ENCODE results near the gene ATP1A4.

ATP1A4 gene

GRCh38 chr1:160193091-160193819 lies 41.9 kb downstream of the ATP1A4 start (continued):
- TF ChIP-seq, protein P1, sequence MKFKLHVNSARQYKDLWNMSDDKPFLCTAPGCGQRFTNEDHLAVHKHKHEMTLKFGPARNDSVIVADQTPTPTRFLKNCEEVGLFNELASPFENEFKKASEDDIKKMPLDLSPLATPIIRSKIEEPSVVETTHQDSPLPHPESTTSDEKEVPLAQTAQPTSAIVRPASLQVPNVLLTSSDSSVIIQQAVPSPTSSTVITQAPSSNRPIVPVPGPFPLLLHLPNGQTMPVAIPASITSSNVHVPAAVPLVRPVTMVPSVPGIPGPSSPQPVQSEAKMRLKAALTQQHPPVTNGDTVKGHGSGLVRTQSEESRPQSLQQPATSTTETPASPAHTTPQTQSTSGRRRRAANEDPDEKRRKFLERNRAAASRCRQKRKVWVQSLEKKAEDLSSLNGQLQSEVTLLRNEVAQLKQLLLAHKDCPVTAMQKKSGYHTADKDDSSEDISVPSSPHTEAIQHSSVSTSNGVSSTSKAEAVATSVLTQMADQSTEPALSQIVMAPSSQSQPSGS (tag by site-specific recombination; IDR thresholded peaks at IDR 0.05; ENCODE audit: low read depth), result peak; percentile 80
- TF ChIP-seq ZNF544 (tag by site-specific recombination; IDR thresholded peaks at IDR 0.05) (no peak), KLF16 (tag by site-specific recombination; IDR thresholded peaks at IDR 0.05) (no peak), ZNF266 (tag by site-specific recombination; IDR thresholded peaks at IDR 0.05; ENCODE audit: low read depth) (no peak), ZNF174 (tag by site-specific recombination; IDR thresholded peaks at IDR 0.05) (no peak), PRDM1 (tag by site-specific recombination; IDR thresholded peaks at IDR 0.05) (no peak), ZNF777 (tag by site-specific recombination; IDR thresholded peaks at IDR 0.05; ENCODE audit: borderline replicate concordance) (no peak), ZNF121 (tag by site-specific recombination; IDR thresholded peaks at IDR 0.05) (no peak), GLI4 (tag by site-specific recombination; IDR thresholded peaks at IDR 0.05) (no peak), ZNF785 (tag by site-specific recombination; IDR thresholded peaks at IDR 0.05) (no peak), ZNF660 (tag by site-specific recombination; IDR thresholded peaks at IDR 0.05) (no peak), ZNF302 (tag by site-specific recombination; IDR thresholded peaks at IDR 0.05; ENCODE audit: low read depth) (no peak), BCL11B (tag by site-specific recombination; IDR thresholded peaks at IDR 0.05; ENCODE audit: low read depth) (peak; percentile 72), OVOL3 (tag by site-specific recombination; IDR thresholded peaks at IDR 0.05) (no peak), WT1 (tag by site-specific recombination; IDR thresholded peaks at IDR 0.05) (peak; percentile 30; the same call in 1 of the 2 replicates), ZNF146 (tag by site-specific recombination; IDR thresholded peaks at IDR 0.05) (no peak), ZNF223 (tag by site-specific recombination; IDR thresholded peaks at IDR 0.05) (no peak), AEBP2 (tag by site-specific recombination; IDR thresholded peaks at IDR 0.05; ENCODE audit: borderline replicate concordance) (no peak), PRDM4 (tag by site-specific recombination; IDR thresholded peaks at IDR 0.05) (no peak), ZNF488 (tag by site-specific recombination; IDR thresholded peaks at IDR 0.05) (no peak), TRIM28 (IDR thresholded peaks at IDR 0.05; ENCODE audit: borderline replicate concordance, low read length) (peak; percentile 42; the same call in 1 of the 2 replicates)
- TF ChIP-seq, protein P2, sequence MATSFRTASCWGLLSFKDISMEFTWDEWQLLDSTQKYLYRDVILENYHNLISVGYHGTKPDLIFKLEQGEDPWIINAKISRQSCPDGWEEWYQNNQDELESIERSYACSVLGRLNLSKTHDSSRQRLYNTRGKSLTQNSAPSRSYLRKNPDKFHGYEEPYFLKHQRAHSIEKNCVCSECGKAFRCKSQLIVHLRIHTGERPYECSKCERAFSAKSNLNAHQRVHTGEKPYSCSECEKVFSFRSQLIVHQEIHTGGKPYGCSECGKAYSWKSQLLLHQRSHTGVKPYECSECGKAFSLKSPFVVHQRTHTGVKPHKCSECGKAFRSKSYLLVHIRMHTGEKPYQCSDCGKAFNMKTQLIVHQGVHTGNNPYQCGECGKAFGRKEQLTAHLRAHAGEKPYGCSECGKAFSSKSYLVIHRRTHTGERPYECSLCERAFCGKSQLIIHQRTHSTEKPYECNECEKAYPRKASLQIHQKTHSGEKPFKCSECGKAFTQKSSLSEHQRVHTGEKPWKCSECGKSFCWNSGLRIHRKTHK (tag by site-specific recombination; IDR thresholded peaks at IDR 0.05), result no peak
- TF ChIP-seq, protein P3, sequence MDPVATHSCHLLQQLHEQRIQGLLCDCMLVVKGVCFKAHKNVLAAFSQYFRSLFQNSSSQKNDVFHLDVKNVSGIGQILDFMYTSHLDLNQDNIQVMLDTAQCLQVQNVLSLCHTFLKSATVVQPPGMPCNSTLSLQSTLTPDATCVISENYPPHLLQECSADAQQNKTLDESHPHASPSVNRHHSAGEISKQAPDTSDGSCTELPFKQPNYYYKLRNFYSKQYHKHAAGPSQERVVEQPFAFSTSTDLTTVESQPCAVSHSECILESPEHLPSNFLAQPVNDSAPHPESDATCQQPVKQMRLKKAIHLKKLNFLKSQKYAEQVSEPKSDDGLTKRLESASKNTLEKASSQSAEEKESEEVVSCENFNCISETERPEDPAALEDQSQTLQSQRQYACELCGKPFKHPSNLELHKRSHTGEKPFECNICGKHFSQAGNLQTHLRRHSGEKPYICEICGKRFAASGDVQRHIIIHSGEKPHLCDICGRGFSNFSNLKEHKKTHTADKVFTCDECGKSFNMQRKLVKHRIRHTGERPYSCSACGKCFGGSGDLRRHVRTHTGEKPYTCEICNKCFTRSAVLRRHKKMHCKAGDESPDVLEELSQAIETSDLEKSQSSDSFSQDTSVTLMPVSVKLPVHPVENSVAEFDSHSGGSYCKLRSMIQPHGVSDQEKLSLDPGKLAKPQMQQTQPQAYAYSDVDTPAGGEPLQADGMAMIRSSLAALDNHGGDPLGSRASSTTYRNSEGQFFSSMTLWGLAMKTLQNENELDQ (tag by site-specific recombination; IDR thresholded peaks at IDR 0.05; ENCODE audit: low read depth), result no peak
- TF ChIP-seq, protein P4, sequence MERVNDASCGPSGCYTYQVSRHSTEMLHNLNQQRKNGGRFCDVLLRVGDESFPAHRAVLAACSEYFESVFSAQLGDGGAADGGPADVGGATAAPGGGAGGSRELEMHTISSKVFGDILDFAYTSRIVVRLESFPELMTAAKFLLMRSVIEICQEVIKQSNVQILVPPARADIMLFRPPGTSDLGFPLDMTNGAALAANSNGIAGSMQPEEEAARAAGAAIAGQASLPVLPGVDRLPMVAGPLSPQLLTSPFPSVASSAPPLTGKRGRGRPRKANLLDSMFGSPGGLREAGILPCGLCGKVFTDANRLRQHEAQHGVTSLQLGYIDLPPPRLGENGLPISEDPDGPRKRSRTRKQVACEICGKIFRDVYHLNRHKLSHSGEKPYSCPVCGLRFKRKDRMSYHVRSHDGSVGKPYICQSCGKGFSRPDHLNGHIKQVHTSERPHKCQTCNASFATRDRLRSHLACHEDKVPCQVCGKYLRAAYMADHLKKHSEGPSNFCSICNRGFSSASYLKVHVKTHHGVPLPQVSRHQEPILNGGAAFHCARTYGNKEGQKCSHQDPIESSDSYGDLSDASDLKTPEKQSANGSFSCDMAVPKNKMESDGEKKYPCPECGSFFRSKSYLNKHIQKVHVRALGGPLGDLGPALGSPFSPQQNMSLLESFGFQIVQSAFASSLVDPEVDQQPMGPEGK (tag by site-specific recombination; IDR thresholded peaks at IDR 0.05), result peak; percentile 72
- TF ChIP-seq, protein P5, sequence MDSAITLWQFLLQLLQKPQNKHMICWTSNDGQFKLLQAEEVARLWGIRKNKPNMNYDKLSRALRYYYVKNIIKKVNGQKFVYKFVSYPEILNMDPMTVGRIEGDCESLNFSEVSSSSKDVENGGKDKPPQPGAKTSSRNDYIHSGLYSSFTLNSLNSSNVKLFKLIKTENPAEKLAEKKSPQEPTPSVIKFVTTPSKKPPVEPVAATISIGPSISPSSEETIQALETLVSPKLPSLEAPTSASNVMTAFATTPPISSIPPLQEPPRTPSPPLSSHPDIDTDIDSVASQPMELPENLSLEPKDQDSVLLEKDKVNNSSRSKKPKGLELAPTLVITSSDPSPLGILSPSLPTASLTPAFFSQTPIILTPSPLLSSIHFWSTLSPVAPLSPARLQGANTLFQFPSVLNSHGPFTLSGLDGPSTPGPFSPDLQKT (IDR thresholded peaks at IDR 0.05; ENCODE audit: borderline replicate concordance, low read depth, low read length), result no peak
